ENCODE data around the gene GRIP1.

- TF ChIP-seq CTCF (IDR thresholded peaks at IDR 0.05; ENCODE audit: low read depth, low read length, poor library complexity, severe bottlenecking) (no peak), EZH2phosphoT487 (IDR thresholded peaks at IDR 0.05; ENCODE audit: borderline replicate concordance, low read length) (no peak)
Measured at GRCh38 chr12:66531766-66532165, 147.1 kb downstream of the GRIP1 start.
